Hindlimb muscle (tissue), 1 donor: ENCODE measurements around the gene FAT3. TPM values are rescaled to one million over a fixed set of nuclear protein-coding genes. Genes with fewer than 3 reads are reported as not detected.

Source experiments
- DNase-seq: peaks from one replicate; pipeline ENCODE4 v3.0.0-alpha.2; 2013
- polyA plus RNA-seq: library from polyadenylated mRNA; unstranded; fragments of 120-200 nt; gene quantifications from one replicate; pipeline ENCODE4 v1.2.1, GENCODE V29; 2013; ENCODE audit not compliant: insufficient read length

The FAT3 gene
- polyA plus RNA-seq, 1 donor = 1.0 TPM

DNA sequence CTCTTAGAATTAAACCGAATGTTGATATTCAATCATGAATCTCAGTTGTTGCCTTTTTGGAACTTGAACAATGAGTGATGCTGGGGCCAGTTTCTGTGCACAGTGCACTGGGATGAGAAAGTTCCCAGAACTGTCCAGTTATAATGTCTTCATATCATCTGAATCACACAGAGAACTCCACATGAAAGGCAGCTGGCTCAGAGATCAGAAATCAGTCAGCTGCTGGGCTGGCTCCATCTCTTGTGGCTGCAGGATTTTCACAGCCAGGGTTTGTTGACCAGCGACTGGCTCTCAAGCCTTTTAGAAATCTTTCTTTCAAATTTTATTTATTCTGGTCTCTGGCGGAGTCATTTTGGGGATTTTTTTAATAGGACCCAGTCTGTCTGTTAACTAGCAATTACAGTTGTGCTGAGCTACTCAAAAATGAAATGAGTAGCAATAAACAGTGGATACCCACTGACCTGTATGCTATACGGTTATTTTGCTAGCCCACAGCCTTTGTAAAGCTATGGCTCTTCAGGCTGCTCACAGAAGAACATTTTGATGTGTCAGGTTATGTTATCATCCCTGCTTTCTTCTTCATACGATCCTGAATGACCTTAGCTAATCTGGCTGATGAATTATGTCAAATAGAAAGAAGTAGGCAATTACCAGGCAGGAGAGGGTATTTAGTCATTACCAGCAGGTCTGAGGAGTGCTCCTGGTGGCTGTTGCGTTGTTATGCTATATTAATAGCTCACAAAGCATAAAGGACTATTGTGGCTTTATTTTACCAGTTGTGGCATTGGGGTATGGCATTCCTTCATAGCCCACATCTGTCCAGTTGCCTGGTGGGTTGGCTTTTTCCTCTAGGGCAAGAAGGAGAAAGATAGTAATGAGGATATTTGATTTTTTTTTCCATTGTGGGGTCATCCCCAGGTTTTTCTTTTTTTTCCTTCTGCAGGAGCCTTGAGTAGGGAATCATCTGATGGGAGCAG lies 3.6 kb downstream of the FAT3 start:
- no peak for DNase-seq

DNA sequence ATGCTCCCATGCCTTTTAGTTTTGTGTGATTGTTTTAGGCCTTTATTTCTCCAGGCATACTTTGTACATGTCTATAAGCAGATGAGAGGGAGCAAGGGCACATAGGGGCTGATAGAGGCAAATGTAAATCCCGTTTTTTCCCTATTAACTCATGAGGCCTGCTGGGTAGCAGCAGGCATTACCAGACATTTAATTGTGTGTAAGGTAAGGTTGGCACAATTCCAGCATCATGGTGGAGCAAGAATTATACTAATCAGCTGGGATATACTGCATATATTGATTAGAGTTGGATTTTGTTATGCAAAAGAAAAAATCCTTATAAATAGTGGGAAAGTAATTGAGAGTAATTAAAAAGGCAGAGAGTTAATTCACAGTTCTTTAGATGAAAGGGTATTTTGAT lies 12.2 kb downstream of the FAT3 start:
- no peak for DNase-seq

DNA sequence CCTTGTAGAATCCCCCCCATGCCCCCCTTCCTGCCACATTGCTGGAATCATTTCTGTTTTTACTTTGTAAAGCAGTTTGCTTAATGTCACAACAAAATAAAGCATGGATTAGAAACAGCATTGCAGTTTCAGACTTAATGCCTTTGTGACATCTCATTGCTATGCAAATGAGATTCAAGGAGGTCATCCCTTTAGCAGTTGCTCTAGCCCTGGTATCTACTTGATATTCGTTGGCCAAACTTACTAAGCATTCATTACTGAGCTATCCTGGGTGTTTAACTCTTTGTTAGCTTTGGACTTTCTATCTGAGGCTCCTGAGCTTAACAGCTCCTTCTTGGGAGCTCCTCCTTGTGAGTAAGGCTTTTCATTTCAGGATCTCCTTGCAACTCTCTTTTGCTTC lies 16.3 kb downstream of the FAT3 start:
- DNase-seq = no peak

DNA sequence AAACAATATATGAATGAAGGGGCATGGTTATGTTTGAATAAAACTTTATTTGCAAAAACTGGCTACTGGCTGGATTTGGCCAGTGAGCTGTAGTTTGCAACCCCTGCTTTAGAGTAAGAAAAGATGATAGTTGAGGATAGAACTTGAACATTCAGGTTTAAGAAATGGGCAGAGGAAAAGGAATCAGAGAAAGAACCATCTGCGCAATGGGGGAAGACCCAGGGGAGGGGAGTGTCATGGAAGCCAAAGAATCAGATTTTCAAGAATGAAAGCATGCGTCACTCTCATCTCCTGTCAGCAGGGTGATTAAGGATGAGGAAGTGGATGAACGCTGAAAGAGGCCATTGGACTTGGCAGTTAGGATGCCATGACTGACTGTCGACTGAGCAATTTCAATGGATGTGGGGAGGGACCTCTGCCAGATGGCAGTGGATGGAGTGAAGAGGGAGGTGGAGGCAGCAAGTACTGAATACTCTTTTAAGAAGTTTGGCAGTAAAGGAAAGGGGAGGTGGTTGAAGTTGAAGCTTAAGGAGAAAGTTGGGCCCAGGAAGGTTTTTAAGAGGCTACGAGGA lies 21.2 kb downstream of the FAT3 start:
- no peak for DNase-seq

DNA sequence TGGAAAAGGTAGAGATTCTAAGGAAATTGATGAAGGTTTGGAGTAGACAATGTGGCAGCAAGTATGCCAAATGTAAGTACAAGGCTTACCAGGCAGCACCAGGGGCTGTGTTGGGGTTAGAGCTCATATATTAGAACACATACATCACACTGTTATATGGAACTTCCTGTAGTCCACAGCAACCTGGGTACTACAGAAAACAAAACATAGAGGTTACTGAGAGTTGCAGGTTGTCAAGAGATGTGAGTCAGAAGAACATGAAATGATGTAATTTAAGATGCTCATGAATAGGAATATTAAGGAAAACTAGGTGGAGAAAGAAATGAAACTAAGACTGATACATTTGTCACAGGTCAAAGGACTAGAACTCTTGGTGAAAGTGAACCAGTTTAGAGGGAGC lies 22.0 kb downstream of the FAT3 start:
- DNase-seq = no peak

DNA sequence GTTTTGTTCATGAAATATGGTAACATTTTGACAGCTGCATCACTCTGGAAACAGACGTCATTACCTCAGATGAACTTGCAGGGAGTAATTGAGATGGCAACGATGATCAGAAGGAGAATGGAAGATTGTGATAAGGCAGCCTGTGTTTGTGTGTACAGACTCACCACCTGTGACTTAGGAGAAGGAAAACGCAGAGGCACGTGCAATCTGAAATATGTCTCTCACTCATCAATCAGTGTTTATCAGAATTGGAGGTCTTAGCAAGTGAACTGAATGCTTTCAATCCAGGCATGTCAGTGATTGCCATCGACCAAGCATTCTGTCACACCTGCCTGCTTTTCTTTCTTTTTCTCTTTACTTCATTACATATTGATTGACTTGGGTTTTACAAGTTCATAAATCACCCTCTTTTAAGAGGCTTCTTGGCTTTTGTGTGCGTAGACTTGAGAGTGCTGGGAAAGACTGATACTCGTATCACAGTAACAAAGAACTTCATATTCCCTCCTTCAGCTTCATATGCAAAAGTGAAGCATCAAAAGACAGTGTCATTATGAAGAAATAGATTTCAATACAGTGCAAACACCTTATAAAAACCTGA lies 24.6 kb downstream of the FAT3 start:
- no peak for DNase-seq

GRCh38 chr11:92251980-92252379 lies 27.4 kb downstream of the FAT3 start:
- no peak for DNase-seq

DNA sequence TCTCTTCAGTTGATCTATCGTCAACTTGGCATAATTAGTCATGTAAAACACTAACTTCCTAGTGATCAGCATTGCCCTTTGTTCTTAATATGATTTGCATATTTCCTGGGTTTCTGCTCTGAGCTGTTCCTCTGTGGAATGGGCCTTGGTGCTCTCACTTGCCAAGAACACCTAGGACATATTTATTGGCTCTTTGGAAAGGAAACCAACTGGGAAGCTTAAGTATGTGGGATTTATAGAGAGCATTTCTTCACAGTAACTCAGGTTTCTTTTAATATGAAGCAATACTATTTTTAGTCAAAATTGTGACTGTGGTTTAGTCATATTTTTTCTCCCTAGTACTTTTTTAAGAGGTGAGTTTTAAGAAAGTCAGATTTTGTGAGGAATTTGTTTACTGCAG lies 28.8 kb downstream of the FAT3 start:
- no peak for DNase-seq

GRCh38 chr11:92253945-92254344 lies 29.3 kb downstream of the FAT3 start:
- no peak for DNase-seq

GRCh38 chr11:92257536-92257935 lies 32.9 kb downstream of the FAT3 start:
- DNase-seq = no peak

DNA sequence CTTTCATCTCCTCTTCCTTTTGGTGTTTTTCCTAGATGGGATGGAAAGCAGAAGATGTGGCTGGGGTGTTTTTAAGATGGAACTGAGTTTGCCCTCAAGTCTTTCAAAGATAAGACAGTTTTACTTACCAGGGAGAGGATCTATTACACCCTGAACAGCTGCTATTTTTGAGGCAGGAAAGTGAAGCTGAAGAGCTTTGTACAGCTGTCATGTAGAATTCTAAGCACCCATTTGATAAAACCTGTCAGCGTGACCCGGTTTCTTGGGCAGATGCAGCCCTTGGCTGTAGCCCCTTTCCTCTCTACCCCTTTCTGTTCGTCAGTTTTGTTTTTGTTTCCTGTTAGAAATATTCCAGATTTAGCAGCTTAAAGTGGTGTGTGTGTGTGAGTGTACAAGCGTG lies 35.2 kb downstream of the FAT3 start:
- no peak for DNase-seq

DNA sequence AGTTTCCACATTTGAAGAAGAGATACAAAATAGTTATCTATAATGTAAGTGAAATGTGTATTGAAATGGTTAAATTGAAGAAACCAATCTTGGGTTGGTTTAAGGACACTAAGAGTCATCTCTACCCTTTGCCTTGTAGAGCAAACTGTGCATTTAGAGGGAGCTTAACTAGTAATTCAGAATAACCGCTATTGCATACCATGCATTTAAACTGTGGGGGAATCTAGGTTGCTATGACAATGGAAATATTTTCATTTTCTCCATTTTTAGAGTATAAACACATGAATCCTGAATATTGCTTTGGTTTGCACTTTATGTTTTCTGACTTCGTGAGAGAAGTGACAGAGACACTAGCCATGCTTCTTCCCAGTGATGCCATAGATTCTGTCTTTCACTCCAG lies 39.7 kb downstream of the FAT3 start:
- no peak for DNase-seq

DNA sequence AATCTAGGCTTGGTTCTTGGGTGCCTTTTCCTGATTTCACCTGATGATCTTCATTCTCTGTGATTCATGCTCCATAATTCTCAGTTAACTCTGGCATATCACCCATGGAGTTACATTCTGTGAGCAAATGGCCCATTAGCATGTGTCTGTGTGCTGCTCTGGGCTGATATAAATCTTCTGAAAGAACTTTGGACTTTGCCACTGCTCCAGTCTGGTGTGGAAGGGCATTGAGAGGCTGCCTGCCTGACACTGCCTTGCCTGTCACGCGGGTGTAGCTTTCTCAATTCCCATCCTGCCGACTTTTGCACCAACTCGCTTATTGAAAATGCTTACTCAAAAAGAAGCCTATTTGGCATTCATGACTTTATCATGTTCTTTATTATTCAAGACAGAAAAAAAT lies 42.2 kb downstream of the FAT3 start:
- no peak for DNase-seq

GRCh38 chr11:92267278-92267677 lies 42.7 kb downstream of the FAT3 start:
- DNase-seq = no peak

DNA sequence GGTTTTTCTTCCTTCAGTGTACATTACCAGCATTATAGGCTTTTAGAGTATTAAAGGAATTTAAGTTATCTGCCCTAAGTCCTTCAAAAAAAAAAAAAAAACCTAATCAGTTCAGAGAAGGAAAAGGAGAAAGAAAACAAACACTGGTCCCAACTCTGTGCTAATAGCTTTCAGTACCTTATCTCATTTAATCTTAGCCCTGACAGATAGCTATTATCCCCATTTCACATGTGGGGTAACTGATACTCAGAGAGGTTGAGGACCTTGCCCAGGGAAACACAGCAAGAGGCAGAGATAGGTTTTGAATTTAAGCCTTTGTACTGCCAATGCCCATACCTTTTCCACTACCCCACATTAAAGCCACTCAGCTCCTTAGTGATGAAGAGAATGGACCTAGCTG lies 43.4 kb downstream of the FAT3 start:
- no peak for DNase-seq

GRCh38 chr11:92268546-92268945 lies 43.9 kb downstream of the FAT3 start:
- DNase-seq = no peak

- no peak for DNase-seq
These were observed 44.4 kb downstream of the FAT3 start for GRCh38 chr11:92269021-92269420.

- no peak for DNase-seq
These were observed 45.2 kb downstream of the FAT3 start for GRCh38 chr11:92269841-92270240.

DNA sequence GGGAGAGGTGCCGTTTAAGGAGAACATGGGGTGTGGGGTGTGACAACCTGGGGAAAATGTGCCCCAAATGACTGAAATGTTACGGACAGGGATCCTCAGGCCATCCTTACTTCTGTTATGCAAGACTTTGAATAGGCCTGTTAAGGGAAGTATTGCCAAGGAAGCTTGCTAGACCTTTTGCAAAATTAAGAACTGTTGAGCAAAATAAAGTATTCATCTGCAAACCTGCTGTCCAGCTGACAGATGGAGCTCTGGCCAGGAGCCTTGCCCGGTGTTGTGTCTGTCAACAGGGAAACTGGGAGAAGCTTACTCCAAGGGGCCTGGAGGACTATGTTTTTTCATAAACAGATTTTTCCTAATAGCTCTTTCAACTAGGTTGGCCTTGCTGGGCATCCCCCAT lies 48.0 kb downstream of the FAT3 start:
- peak; percentile 15 for DNase-seq
